ENCODE data around the gene ADGRL3.
"Not testable (repeated sequence)": the region's sequence is repeated elsewhere in the genome, so short reads cannot be mapped to it uniquely, and the experiment has no call there.

Gene ADGRL3

DNA sequence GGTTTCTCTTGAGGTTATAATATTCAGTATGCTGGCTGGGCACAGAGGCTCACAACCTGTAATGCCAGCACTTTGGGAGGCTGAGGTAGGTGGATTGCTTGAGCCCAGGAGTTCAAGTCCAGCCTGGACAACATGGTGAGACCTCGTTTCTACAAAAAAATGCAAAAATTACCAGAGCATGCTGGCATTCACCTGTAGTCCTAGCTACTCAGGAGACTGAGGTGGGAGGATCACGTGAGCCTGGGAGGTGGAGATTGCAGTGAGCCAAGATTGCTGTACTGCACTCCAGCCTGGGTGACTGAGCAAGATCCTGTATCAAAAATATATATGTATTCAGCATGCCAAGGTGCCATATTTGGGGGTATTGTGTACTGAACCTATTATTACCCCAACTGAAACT, 552.5 kb downstream of the ADGRL3 start:
- Histone ChIP-seq H3K27me3 (ENCODE audit: low read depth, low read length) (no peaks in the 10 kb centered on the region), H3K4me1 (ENCODE audit: low read length) (no peaks in the 10 kb centered on the region), H3K27ac (ENCODE audit: low read length) (no peak overlapping the region), H3K4me3 (ENCODE audit: low read length) (no peak overlapping the region), H3K9ac (ENCODE audit: low read length) (no peak overlapping the region), H3K79me2 (ENCODE audit: low read length) (no peaks in the 10 kb centered on the region), H3K9me3 (ENCODE audit: insufficient read depth, low read length) (no peaks in the 10 kb centered on the region), H3K36me3 (replicated peaks; ENCODE audit: low read depth, low read length) (no peaks in the 10 kb centered on the region), H2AFZ (ENCODE audit: low read depth, low read length) (no peak overlapping the region), H3K4me2 (ENCODE audit: low read length) (no peak overlapping the region), H4K20me1 (ENCODE audit: insufficient read depth, low read length) (no peaks in the 10 kb centered on the region)
- no peak for TF ChIP-seq EZH2phosphoT487 (IDR thresholded peaks at IDR 0.05; ENCODE audit: low read depth)
- TF ChIP-seq, protein P1, sequence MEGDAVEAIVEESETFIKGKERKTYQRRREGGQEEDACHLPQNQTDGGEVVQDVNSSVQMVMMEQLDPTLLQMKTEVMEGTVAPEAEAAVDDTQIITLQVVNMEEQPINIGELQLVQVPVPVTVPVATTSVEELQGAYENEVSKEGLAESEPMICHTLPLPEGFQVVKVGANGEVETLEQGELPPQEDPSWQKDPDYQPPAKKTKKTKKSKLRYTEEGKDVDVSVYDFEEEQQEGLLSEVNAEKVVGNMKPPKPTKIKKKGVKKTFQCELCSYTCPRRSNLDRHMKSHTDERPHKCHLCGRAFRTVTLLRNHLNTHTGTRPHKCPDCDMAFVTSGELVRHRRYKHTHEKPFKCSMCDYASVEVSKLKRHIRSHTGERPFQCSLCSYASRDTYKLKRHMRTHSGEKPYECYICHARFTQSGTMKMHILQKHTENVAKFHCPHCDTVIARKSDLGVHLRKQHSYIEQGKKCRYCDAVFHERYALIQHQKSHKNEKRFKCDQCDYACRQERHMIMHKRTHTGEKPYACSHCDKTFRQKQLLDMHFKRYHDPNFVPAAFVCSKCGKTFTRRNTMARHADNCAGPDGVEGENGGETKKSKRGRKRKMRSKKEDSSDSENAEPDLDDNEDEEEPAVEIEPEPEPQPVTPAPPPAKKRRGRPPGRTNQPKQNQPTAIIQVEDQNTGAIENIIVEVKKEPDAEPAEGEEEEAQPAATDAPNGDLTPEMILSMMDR (IDR thresholded peaks at IDR 0.05; ENCODE audit: low read depth, low read length), result no peak

DNA sequence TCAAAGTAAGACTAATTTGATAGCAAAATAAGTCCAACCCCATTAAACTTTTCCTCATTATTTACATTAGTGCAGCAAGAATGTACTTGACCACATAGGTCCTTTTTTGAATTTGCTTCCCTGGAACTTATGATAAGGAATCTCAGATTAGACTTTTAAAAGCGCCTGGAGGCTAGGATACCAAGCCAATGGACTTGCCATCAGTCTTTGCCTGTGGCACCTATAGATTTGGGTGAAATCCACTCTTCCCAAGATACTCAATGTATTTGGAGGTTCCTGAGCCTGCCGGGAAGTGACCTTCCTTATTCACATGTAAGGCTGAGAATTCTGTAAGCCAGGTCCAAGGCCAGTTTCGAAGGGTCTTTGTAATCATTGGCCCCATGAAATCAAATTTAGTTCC, 553.6 kb downstream of the ADGRL3 start:
- Histone ChIP-seq H3K27me3 (ENCODE audit: low read depth, low read length) (no peaks in the 10 kb centered on the region), H2AFZ (ENCODE audit: low read depth, low read length) (no peak overlapping the region), H3K9me3 (ENCODE audit: insufficient read depth, low read length) (no peaks in the 10 kb centered on the region), H3K36me3 (replicated peaks; ENCODE audit: low read depth, low read length) (no peaks in the 10 kb centered on the region), H3K79me2 (ENCODE audit: low read length) (no peaks in the 10 kb centered on the region), H4K20me1 (ENCODE audit: insufficient read depth, low read length) (no peaks in the 10 kb centered on the region), H3K4me3 (ENCODE audit: low read length) (no peak overlapping the region), H3K27ac (ENCODE audit: low read length) (no peak overlapping the region), H3K4me1 (ENCODE audit: low read length) (no peaks in the 10 kb centered on the region), H3K9ac (ENCODE audit: low read length) (no peak overlapping the region), H3K4me2 (ENCODE audit: low read length) (no peak overlapping the region)
- TF ChIP-seq, protein P1 (IDR thresholded peaks at IDR 0.05; ENCODE audit: low read depth, low read length), result no peak

DNA sequence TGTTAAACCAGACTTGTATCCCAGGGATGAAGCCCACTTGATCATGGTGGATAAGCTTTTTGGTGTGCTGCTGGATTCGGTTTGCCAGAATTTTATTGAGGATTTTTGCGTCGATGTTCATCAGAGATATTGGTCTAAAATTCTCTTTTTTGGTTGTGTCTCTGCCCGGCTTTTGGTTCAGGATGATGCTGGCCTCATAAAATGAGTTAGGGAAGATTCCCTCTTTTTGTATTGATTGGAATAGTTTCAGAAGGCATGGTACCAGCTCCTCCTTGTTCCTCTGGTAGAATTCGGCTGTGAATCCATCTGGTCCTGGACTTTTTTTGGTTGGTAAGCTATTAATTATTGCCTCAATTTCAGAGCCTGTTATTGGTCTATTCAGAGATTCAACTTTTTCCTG, 556.8 kb downstream of the ADGRL3 start:
- not testable (repeated sequence) for H3K4me1 ChIP-seq (ENCODE audit: low read length); H3K27ac ChIP-seq (ENCODE audit: low read length); H3K36me3 ChIP-seq (replicated peaks; ENCODE audit: low read depth, low read length); H2AFZ ChIP-seq (ENCODE audit: low read depth, low read length); H3K4me3 ChIP-seq (ENCODE audit: low read length); H3K27me3 ChIP-seq (ENCODE audit: low read depth, low read length); H3K79me2 ChIP-seq (ENCODE audit: low read length); H4K20me1 ChIP-seq (ENCODE audit: insufficient read depth, low read length); H3K9me3 ChIP-seq (ENCODE audit: insufficient read depth, low read length); H3K4me2 ChIP-seq (ENCODE audit: low read length); H3K9ac ChIP-seq (ENCODE audit: low read length)

DNA sequence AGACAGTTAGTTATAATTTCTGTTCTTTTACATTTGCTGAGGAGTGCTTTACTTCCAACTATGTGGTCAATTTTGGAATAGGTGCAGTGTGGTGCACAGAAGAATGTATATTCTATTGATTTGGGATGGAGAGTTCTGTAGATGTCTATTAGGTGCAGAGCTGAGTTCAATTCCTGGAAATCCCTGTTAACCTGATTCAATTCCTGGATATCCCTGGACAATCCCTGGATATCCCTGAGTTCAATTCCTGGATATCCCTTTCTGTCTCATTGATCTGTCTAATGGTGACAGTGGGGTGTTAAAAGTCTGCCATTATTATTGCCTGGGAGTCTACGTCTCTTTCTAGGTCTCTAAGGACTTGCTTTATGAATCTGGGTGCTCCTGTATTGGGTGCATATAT, 557.9 kb downstream of the ADGRL3 start:
- not testable (repeated sequence) for H3K9me3 ChIP-seq (ENCODE audit: insufficient read depth, low read length); H3K79me2 ChIP-seq (ENCODE audit: low read length); H3K36me3 ChIP-seq (replicated peaks; ENCODE audit: low read depth, low read length); H3K9ac ChIP-seq (ENCODE audit: low read length); H3K27ac ChIP-seq (ENCODE audit: low read length); H3K4me1 ChIP-seq (ENCODE audit: low read length); H3K4me2 ChIP-seq (ENCODE audit: low read length); H4K20me1 ChIP-seq (ENCODE audit: insufficient read depth, low read length); H3K27me3 ChIP-seq (ENCODE audit: low read depth, low read length); H2AFZ ChIP-seq (ENCODE audit: low read depth, low read length); H3K4me3 ChIP-seq (ENCODE audit: low read length)

DNA sequence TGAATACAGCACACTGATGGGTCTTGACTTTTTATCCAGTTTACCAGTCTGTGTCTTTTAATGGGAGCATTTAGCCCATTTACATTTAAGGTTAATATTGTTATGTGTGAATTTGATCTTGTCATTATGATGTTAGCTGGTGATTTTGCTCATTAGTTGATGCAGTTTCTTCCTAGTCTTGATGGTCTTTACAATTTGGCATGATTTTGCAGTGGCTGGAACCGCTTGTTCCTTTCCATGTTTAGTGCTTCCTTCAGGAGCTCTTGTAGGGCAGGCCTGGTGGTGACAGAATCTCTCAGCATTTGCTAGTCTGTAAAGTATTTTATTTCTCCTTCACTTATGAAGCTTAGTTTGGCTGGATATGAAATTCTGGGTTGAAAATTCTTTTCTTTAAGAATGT, 558.5 kb downstream of the ADGRL3 start:
- not testable (repeated sequence) for H3K27me3 ChIP-seq (ENCODE audit: low read depth, low read length); H3K27ac ChIP-seq (ENCODE audit: low read length); H3K4me1 ChIP-seq (ENCODE audit: low read length); H2AFZ ChIP-seq (ENCODE audit: low read depth, low read length); H3K4me3 ChIP-seq (ENCODE audit: low read length); H3K36me3 ChIP-seq (replicated peaks; ENCODE audit: low read depth, low read length); H4K20me1 ChIP-seq (ENCODE audit: insufficient read depth, low read length); H3K9ac ChIP-seq (ENCODE audit: low read length); H3K4me2 ChIP-seq (ENCODE audit: low read length); H3K79me2 ChIP-seq (ENCODE audit: low read length); H3K9me3 ChIP-seq (ENCODE audit: insufficient read depth, low read length)

DNA sequence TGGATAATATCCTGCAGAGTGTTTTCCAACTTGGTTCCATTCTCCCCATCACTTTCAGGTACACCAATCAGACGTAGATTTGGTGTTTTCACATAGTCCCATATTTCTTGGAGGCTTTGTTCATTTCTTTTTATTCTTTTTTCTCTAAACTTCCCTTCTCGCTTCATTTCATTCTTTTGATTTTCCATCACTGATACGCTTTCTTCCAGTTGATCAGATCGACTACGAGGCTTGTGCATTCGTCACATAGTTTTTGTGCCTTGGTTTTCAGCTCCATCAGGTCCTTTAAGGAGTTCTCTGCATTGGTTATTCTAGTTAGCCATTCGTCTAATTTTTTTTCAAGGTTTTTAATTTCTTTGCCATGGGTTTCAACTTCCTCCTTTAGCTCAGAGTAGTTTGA, 559.1 kb downstream of the ADGRL3 start:
- H4K20me1 ChIP-seq (ENCODE audit: insufficient read depth, low read length); H3K4me2 ChIP-seq (ENCODE audit: low read length); H3K36me3 ChIP-seq (replicated peaks; ENCODE audit: low read depth, low read length); H3K27ac ChIP-seq (ENCODE audit: low read length); H3K4me3 ChIP-seq (ENCODE audit: low read length); H2AFZ ChIP-seq (ENCODE audit: low read depth, low read length); H3K79me2 ChIP-seq (ENCODE audit: low read length); H3K9ac ChIP-seq (ENCODE audit: low read length); H3K9me3 ChIP-seq (ENCODE audit: insufficient read depth, low read length); H3K27me3 ChIP-seq (ENCODE audit: low read depth, low read length); H3K4me1 ChIP-seq (ENCODE audit: low read length): not testable (repeated sequence)

DNA sequence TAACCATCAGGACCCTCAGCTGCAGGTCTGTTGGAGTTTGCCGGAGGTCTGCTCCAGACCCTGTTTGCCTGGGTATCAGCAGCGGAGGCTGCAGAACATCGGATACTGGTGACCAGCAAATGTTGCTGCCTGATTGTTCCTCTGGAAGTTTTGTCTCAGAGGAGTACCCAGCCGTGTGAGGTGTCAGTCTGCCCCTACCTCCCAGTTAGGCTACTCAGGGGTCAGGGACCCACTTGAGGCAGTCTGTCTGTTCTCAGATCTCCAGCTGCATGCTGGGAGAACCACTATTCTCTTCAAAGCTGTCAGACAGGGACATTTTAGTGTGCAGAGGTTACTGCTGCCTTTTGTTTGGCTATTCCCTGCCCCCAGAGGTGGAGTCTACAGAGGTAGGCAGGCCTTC, 559.8 kb downstream of the ADGRL3 start:
- not testable (repeated sequence) for H3K36me3 ChIP-seq (replicated peaks; ENCODE audit: low read depth, low read length); H3K9me3 ChIP-seq (ENCODE audit: insufficient read depth, low read length); H3K4me1 ChIP-seq (ENCODE audit: low read length); H3K4me3 ChIP-seq (ENCODE audit: low read length); H3K9ac ChIP-seq (ENCODE audit: low read length); H2AFZ ChIP-seq (ENCODE audit: low read depth, low read length); H3K79me2 ChIP-seq (ENCODE audit: low read length); H3K27ac ChIP-seq (ENCODE audit: low read length); H3K4me2 ChIP-seq (ENCODE audit: low read length); H4K20me1 ChIP-seq (ENCODE audit: insufficient read depth, low read length); H3K27me3 ChIP-seq (ENCODE audit: low read depth, low read length)

All from OCI-LY3 (cell line).